ENCODE measurements around the gene YKT6. TPM values are rescaled to one million over a fixed set of nuclear protein-coding genes. Genes with fewer than 3 reads are reported as not detected.

Gene YKT6
- total RNA-seq, 1 experiment from 2014 or later = 118 TPM

- no peak for DNase-seq (ENCODE audit: low read depth)
These were observed 32.3 kb downstream of the YKT6 start for GRCh38 chr7:44232901-44233715.

- DNase-seq (ENCODE audit: low read depth) = no peak
These were observed 34.3 kb downstream of the YKT6 start for GRCh38 chr7:44235066-44235465.

DNA sequence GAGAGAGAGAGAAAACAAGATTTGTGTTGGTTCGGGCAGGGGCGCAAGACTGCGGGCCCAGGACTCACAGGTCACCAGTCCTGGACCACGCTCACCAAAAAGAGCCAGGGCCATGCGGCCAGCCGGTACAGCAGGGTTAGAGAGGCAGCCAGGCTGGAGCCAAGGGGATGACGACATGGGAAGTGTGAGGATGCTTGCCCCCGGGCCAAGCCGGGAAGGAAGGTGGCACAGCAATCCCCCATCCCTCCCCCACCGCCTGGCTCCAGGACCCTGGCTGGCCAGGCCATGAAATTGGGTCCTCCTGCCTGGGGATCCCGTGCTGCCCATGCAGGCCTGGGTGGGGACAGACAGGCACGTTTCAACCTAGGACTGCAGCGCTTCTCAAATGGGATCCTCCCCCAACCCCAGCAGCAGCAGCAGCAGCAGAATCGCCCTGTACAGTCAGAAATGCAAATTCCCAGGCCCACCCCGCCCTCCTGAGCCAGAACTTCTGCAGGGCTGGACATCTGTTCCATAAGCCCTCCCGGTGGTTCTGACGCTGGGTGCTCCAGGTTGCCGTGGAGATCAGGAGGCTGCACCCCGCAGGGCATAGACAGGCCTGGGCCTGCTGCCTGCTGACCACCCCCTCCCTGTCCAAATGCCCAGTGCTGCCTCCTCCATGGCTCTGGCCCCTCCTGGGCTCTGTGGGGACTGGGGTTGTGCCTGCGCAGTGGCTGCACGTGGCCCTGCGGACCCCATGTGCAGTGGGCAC lies 35.0 kb downstream of the YKT6 start:
- DNase-seq (ENCODE audit: low read depth) = peak; percentile 41

- DNase-seq (ENCODE audit: low read depth) = no peak
These were observed 35.6 kb downstream of the YKT6 start for GRCh38 chr7:44236333-44236728.

- no peak for DNase-seq (ENCODE audit: low read depth)
These were observed 36.9 kb downstream of the YKT6 start for GRCh38 chr7:44237696-44238095.

DNA sequence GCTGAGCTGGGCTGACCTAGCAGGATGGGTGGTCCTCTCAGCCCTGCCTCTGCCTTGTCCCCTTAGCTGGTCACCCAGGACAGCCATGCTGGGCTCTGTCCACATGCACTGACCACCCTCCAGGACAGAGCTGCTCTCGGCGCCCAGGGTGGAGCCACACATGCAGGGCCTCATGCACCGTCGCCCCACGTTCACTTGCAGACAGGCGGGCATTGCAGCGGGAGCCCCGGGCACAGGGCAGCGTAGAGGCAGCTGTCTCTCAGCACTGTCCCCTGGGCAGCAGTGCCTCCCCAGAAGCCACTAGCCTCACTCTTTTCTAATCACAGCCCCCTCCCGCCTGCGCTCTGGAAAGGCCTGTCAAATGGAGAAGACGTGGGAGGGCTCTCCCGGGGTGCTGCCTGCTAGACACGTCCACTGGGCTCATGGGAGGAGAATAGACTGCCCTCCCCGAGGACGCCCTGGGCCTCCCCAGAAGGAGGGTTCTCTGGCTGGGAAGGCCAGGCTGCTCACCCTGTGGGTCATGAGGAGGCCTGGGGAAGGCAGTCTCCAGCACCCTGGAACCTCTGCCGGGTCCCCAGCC lies 37.4 kb downstream of the YKT6 start:
- no peak for DNase-seq (ENCODE audit: low read depth)

- no peak for DNase-seq (ENCODE audit: low read depth)
These were observed 38.6 kb downstream of the YKT6 start for GRCh38 chr7:44239361-44239760.

DNA sequence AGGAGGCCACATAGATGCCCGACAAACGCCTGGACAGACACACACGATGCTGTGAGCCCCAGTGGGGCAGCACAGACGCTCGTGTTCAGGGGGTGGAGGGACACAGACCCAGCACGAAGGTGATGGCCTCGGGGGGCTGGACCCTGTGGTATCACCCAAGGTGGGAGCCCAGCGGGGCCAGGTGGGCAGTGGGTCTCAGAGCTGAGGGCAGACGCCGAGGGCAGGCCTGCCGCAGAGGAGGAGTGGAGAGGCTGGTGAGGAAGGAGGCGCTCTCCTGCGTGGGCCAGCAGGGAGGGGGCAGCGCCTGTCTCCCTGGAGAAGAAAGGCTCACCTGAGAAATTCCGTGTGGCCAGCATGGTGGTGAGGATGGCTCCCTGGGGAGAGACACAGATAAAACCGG lies 39.6 kb downstream of the YKT6 start:
- no peak for DNase-seq (ENCODE audit: low read depth)

- DNase-seq (ENCODE audit: low read depth) = peak; percentile 84
These were observed 40.3 kb downstream of the YKT6 start for GRCh38 chr7:44240983-44241510.

- no peak for DNase-seq (ENCODE audit: low read depth)
These were observed 41.3 kb downstream of the YKT6 start for GRCh38 chr7:44242091-44242490.

- peak; percentile 31 for DNase-seq (ENCODE audit: low read depth)
These were observed 43.5 kb downstream of the YKT6 start for GRCh38 chr7:44244282-44244681.

DNA sequence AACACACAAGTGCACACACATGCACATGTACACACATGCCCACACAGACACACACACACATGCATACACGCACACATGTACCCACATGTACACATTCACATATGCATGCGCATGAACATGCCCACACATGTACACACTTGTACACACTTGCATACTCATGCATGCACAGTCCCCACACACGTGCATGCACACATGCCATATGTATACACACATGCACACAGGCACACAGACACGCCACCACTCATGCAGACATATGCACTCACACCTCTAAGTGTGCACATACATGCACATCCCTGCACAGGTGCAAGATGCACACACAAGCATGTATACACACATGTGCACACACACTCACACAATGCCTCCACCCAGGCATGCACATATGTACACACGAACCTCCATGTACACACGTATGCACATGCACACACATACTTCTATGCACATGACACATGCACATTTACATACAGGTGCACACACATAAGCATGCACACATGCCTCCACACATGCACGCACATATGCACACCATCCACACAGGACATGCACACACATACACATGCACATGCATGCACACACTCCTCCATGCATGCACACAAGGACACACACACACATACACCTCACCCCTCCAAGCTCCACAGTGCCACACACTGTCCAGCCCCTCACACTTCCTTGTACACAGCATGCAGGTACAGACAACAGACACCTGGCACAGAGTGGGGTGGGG lies 45.8 kb downstream of the YKT6 start:
- no peak for DNase-seq (ENCODE audit: low read depth)

- no peak for DNase-seq (ENCODE audit: low read depth)
These were observed 47.3 kb downstream of the YKT6 start for GRCh38 chr7:44247868-44248651.

GRCh38 chr7:44249639-44250234 lies 49.0 kb downstream of the YKT6 start:
- DNase-seq (ENCODE audit: low read depth) = no peak

DNA sequence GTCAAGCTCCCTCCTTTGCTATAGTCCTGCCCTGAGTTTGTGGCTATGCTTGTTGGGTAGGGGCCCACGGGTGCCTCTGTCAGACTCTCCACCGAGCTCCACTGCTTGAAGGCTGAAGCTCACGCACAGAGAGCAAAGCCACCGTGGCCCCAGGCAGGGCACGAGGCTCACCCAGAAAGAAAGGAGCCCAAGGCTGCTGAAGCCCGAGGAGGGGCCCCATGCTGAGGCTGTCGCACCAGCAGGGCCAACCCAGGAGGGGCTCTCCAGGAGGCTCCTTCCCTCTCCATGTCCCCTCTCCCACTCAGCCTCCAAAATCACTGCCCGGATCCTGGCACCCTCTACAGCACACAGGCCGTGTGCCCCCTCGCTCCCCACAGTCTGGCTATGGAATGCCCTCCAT lies 50.5 kb downstream of the YKT6 start:
- DNase-seq (ENCODE audit: low read depth) = no peak

DNA sequence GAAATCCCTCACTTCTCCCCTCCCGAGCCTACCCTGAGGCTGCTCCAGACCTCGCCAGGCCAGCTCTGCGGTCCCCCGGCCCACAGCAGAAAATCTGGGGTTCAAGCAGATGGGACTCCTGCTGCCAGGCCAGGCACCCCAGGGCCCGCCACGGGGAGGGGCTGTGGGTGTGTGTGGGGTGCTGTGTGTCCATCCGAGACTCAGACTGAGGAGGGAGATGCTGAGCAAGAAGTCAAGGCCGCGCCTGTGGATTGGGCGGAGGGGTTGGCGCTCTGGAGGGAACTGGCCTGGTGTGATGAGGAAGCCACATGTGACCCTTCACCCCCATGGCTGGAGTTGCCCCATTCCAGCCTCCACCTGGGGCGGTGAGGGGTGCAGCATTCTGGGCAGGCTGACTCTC lies 51.1 kb downstream of the YKT6 start:
- DNase-seq (ENCODE audit: low read depth) = no peak

GRCh38 chr7:44256459-44256858 lies 55.7 kb downstream of the YKT6 start:
- DNase-seq (ENCODE audit: low read depth) = no peak

- DNase-seq (ENCODE audit: low read depth) = no peak
These were observed 56.4 kb downstream of the YKT6 start for GRCh38 chr7:44257213-44257612.

GRCh38 chr7:44257618-44258422 lies 57.0 kb downstream of the YKT6 start:
- peak; percentile 100 for DNase-seq (ENCODE audit: low read depth)

GRCh38 chr7:44258423-44258760 lies 57.6 kb downstream of the YKT6 start:
- no peak for DNase-seq (ENCODE audit: low read depth)

All from RPMI7951 (cell line).